GM12873 (cell line): ENCODE data around the gene OTOG.

Experiments used
- CTCF ChIP-seq: IDR thresholded peaks from 2 replicates; pipeline ENCODE4 v1.5.1; 2012; ENCODE audit warnings: low read depth, mild to moderate bottlenecking, moderate library complexity, low read length, control low read depth; ENCODE audit not compliant: insufficient read depth; ENCODE audit errors: missing control alignments

Gene OTOG

GRCh38 chr11:17668166-17668565 is 121.1 kb downstream of the OTOG start:
- TF ChIP-seq CTCF, result no peak

GRCh38 chr11:17672469-17672868 is 125.4 kb downstream of the OTOG start:
- no peak for TF ChIP-seq CTCF

GRCh38 chr11:17673951-17674350 is 126.9 kb downstream of the OTOG start:
- TF ChIP-seq CTCF, result no peak

- TF ChIP-seq CTCF, result no peak
These were observed 135.8 kb downstream of the OTOG start for GRCh38 chr11:17682848-17683247.

- no peak for TF ChIP-seq CTCF
These were observed 136.5 kb downstream of the OTOG start for GRCh38 chr11:17683377-17684161.

- no peak for TF ChIP-seq CTCF
These were observed 137.5 kb downstream of the OTOG start for GRCh38 chr11:17684550-17684949.

- TF ChIP-seq CTCF, result no peak
These were observed 139.3 kb downstream of the OTOG start for GRCh38 chr11:17686231-17686980.
